SK-N-SH (cell line): ENCODE results near the gene LRRC27. TPM values are rescaled to one million over a fixed set of nuclear protein-coding genes. Genes with fewer than 3 reads are reported as not detected.

Experiments used
- CTCF ChIA-PET: fragments of 300-600, 350-600 bp; formaldehyde crosslinking; extraction: SDS; loops from one replicate; lab custom pipeline; 2021; lab: Yijun Ruan, JAX
- POLR2A ChIA-PET: fragments of 350-600 bp; sonication (Branson Sonifier 250); formaldehyde crosslinking; extraction: SDS; loops from one replicate; lab custom pipeline; 2020; ENCODE audit warnings: antibody characterized with exemption, inconsistent platforms; lab: Yijun Ruan, JAX
- DNase-seq: peaks from one replicate; pipeline ENCODE4 v3.0.0; 2012
- H2AFZ ChIP-seq: fragments of 200-600 bp; sonication (generic); 2 replicates; pipeline ENCODE4 v1.8.1; 2016; ENCODE audit warnings: antibody characterized with exemption, mild to moderate bottlenecking, low read depth
- H3F3A ChIP-seq: fragments of 200-600 bp; sonication (generic); replicated peaks from 2 replicates; pipeline ENCODE3; 2016; ENCODE audit warnings: antibody characterized with exemption, mild to moderate bottlenecking; ENCODE audit not compliant: insufficient read depth
- H3K27ac ChIP-seq, 2 experiments: fragments of 200-500 bp in 1 of 2; fragments of 200-600 bp in 1 of 2; sonication (Bioruptor generic) in 1 of 2; sonication (generic), shearing (Covaris generic) in 1 of 2; 2 replicates each; pipeline versions ENCODE4 v1.5.1 to v1.6.1; 2014 to 2016; ENCODE audit warnings: low read depth in 2 of 2, inconsistent platforms in 1 of 2, low read length in 1 of 2, mild to moderate bottlenecking in 1 of 2, mixed read lengths in 1 of 2
- H3K27me3 ChIP-seq: fragments of 200-600 bp; sonication (generic), shearing (Covaris generic); 2 replicates; pipeline ENCODE4 v1.6.1; 2016; ENCODE audit warnings: mixed run types; ENCODE audit not compliant: insufficient read depth
- H3K36me3 ChIP-seq, 2 experiments: fragments of 200-500 bp in 1 of 2; fragments of 200-600 bp in 1 of 2; sonication (Bioruptor generic) in 1 of 2; sonication (generic) in 1 of 2; replicated peaks in 1 of 2; 2 replicates each; pipeline versions ENCODE3 to v1.5.1; 2014 to 2016; ENCODE audit warnings: low read length in 1 of 2, mild to moderate bottlenecking in 1 of 2; ENCODE audit not compliant: insufficient read depth in 2 of 2, control insufficient read depth in 1 of 2
- H3K4me1 ChIP-seq, 2 experiments: fragments of 200-500 bp in 1 of 2; fragments of 200-600 bp in 1 of 2; sonication (Bioruptor generic) in 1 of 2; sonication (generic), shearing (Covaris generic) in 1 of 2; 2 replicates each; pipeline versions ENCODE4 v1.5.1 to v1.6.1; 2014 to 2016; ENCODE audit warnings: low read depth in 1 of 2, low read length in 1 of 2, mixed run types in 1 of 2; ENCODE audit not compliant: insufficient read depth in 2 of 2, control insufficient read depth in 1 of 2
- H3K4me2 ChIP-seq: fragments of 200-600 bp; sonication (generic), shearing (Covaris generic); 2 replicates; pipeline ENCODE4 v1.6.1; 2017; ENCODE audit warnings: mixed run types
- H3K4me3 ChIP-seq, 2 experiments: fragments of 200-500 bp in 1 of 2; fragments of 200-600 bp in 1 of 2; sonication (Bioruptor generic) in 1 of 2; sonication (generic), shearing (Covaris generic) in 1 of 2; 2 replicates each; pipeline versions ENCODE4 v1.5.1 to v1.8.1; 2014 to 2016; ENCODE audit warnings: low read depth in 2 of 2, inconsistent platforms in 1 of 2, low read length in 1 of 2, mild to moderate bottlenecking in 1 of 2, mixed read lengths in 1 of 2, moderate library complexity in 1 of 2
- H3K79me2 ChIP-seq: fragments of 200-600 bp; sonication (generic); 2 replicates; pipeline ENCODE4 v1.8.1; 2017; ENCODE audit warnings: mild to moderate bottlenecking; ENCODE audit not compliant: insufficient read depth
- H3K9ac ChIP-seq: fragments of 200-600 bp; sonication (generic); 2 replicates; pipeline ENCODE4 v1.6.1; 2017; ENCODE audit warnings: mixed run types
- H3K9me2 ChIP-seq: fragments of 200-600 bp; sonication (generic); 2 replicates; pipeline ENCODE4 v1.6.1; 2017; ENCODE audit warnings: mixed run types
- H3K9me3 ChIP-seq: fragments of 200-600 bp; sonication (generic); 2 replicates; pipeline ENCODE4 v1.6.1; 2017; ENCODE audit warnings: mixed run types, mild to moderate bottlenecking, moderate library complexity
- H4K20me1 ChIP-seq: fragments of 200-600 bp; sonication (generic); 2 replicates; pipeline ENCODE4 v1.6.1; 2017; ENCODE audit warnings: mild to moderate bottlenecking, mixed run types; ENCODE audit not compliant: insufficient read depth
- CHD2 ChIP-seq: fragments of 150-350 bp; IDR thresholded peaks from 2 replicates; pipeline ENCODE4 v1.6.1; 2018; ENCODE audit warnings: low read length; ENCODE audit not compliant: partially characterized antibody
- EZH2phosphoT487 ChIP-seq: fragments of 200-600 bp; sonication (generic); IDR thresholded peaks from 2 replicates; pipeline ENCODE4 v1.6.1; 2017; ENCODE audit warnings: low read depth, mixed run types, mild to moderate bottlenecking, antibody characterized with exemption, moderate library complexity, borderline replicate concordance
- GATA2 ChIP-seq: sonication (generic); formaldehyde crosslinking; IDR thresholded peaks from 2 replicates; pipeline ENCODE4 v1.5.0; 2020; ENCODE audit warnings: mild to moderate bottlenecking, missing genetic modification reagents
- JUND ChIP-seq: IDR thresholded peaks from 2 replicates; pipeline ENCODE4 v1.4.0; 2012
- MEF2A ChIP-seq: IDR thresholded peaks from 2 replicates; pipeline ENCODE4 v1.4.0; 2012; ENCODE audit warnings: low read depth, borderline replicate concordance
- NRF1 ChIP-seq: IDR thresholded peaks from 2 replicates; pipeline ENCODE4 v1.6.1; 2012; ENCODE audit warnings: low read depth, mild to moderate bottlenecking, low read length
- RAD21 ChIP-seq: IDR thresholded peaks from 2 replicates; pipeline ENCODE4 v1.6.1; 2012; ENCODE audit warnings: mild to moderate bottlenecking, low read length
- RXRA ChIP-seq: IDR thresholded peaks from 2 replicates; pipeline ENCODE4 v1.4.0; 2012; ENCODE audit warnings: low read depth, mild to moderate bottlenecking, borderline replicate concordance
- TAF1 ChIP-seq: IDR thresholded peaks from 2 replicates; pipeline ENCODE4 v1.6.1; 2012; ENCODE audit warnings: low read depth, mild to moderate bottlenecking, low read length, moderate library complexity, borderline replicate concordance
- WGBS: methylation state at CpG from one replicate; pipeline ENCODE4 v1.1.6; 2017; ENCODE audit warnings: low lambda C conversion rate; 5-methylcytosine and 5-hydroxymethylcytosine counted together
- polyA plus RNA-seq, 3 experiments: library from polyadenylated mRNA; depleted of rRNA; stranded (reverse); fragments of >200 nt; gene quantifications; 2 replicates each; pipeline ENCODE4 v1.2.3, GENCODE V29; 2012
- TF ChIP-seq, protein P1 (sequence below): IDR thresholded peaks from 2 replicates; pipeline ENCODE4; 2012
- TF ChIP-seq, protein P2 (sequence below): IDR thresholded peaks from 2 replicates; pipeline ENCODE4 v1.4.0; 2012; ENCODE audit warnings: low read depth
- TF ChIP-seq, protein P3 (sequence below): IDR thresholded peaks from 2 replicates; pipeline ENCODE4 v1.4.0; 2012; ENCODE audit warnings: low read depth, borderline replicate concordance
- TF ChIP-seq, protein P4 (sequence below): fragments of 150-350 bp; IDR thresholded peaks from 2 replicates; pipeline ENCODE4 v1.6.1; 2016; ENCODE audit warnings: mild to moderate bottlenecking, low read depth, low read length
- TF ChIP-seq, protein P5 (sequence below): IDR thresholded peaks from 2 replicates; pipeline ENCODE4 v1.4.0; 2012; ENCODE audit warnings: low read depth, borderline replicate concordance

The LRRC27 gene
- polyA plus RNA-seq, 1 of the 3 experiments (the other 2 are of a cell fraction) = 10.0 TPM

DNA sequence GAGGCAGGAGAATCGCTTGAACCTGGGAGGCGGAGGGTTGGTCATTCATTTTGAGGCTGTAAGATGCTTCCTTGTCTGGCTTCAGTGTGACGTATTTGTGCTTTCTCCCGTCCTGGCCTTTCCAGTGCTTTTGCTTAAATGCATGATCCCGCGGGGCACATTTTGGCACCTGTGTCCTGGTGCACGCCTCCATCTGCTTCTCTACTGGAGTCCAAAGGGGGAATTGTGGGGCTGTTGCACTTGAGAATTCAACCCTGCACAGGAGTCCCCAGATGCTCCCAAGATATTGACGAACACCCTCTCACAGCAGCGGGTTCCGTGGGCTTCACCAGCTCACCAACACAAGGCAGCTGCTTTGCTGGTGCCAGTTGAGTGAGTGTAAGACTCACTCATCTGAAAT is 10.3 kb upstream of the LRRC27 start:
- H2AFZ ChIP-seq = no peak overlapping the region
- ChIA-PET POLR2A (no interaction called here), CTCF (no interaction called here)
- peaks cover 23% of the 10 kb centered on the region for H3F3A ChIP-seq
- no peak overlapping the region for H3K27ac ChIP-seq
- peaks cover 0 to 5% of the 10 kb centered on the region in 2 experiments for H3K36me3 ChIP-seq
- TF ChIP-seq GATA2 (no peak), TAF1 (no peak), NRF1 (no peak), EZH2phosphoT487 (no peak), RAD21 (no peak), CHD2 (no peak), JUND (no peak), MEF2A (no peak)
- TF ChIP-seq, protein P1, sequence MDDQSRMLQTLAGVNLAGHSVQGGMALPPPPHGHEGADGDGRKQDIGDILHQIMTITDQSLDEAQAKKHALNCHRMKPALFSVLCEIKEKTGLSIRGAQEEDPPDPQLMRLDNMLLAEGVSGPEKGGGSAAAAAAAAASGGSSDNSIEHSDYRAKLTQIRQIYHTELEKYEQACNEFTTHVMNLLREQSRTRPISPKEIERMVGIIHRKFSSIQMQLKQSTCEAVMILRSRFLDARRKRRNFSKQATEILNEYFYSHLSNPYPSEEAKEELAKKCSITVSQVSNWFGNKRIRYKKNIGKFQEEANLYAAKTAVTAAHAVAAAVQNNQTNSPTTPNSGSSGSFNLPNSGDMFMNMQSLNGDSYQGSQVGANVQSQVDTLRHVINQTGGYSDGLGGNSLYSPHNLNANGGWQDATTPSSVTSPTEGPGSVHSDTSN = no peak
- TF ChIP-seq, protein P2, sequence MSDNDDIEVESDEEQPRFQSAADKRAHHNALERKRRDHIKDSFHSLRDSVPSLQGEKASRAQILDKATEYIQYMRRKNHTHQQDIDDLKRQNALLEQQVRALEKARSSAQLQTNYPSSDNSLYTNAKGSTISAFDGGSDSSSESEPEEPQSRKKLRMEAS = no peak
- TF ChIP-seq, protein P3, sequence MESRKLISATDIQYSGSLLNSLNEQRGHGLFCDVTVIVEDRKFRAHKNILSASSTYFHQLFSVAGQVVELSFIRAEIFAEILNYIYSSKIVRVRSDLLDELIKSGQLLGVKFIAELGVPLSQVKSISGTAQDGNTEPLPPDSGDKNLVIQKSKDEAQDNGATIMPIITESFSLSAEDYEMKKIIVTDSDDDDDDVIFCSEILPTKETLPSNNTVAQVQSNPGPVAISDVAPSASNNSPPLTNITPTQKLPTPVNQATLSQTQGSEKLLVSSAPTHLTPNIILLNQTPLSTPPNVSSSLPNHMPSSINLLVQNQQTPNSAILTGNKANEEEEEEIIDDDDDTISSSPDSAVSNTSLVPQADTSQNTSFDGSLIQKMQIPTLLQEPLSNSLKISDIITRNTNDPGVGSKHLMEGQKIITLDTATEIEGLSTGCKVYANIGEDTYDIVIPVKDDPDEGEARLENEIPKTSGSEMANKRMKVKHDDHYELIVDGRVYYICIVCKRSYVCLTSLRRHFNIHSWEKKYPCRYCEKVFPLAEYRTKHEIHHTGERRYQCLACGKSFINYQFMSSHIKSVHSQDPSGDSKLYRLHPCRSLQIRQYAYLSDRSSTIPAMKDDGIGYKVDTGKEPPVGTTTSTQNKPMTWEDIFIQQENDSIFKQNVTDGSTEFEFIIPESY = no peak
- TF ChIP-seq, protein P4, sequence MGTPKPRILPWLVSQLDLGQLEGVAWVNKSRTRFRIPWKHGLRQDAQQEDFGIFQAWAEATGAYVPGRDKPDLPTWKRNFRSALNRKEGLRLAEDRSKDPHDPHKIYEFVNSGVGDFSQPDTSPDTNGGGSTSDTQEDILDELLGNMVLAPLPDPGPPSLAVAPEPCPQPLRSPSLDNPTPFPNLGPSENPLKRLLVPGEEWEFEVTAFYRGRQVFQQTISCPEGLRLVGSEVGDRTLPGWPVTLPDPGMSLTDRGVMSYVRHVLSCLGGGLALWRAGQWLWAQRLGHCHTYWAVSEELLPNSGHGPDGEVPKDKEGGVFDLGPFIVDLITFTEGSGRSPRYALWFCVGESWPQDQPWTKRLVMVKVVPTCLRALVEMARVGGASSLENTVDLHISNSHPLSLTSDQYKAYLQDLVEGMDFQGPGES = no peak
- H3K4me3 ChIP-seq = no peak overlapping the region
- H3K4me1 ChIP-seq = peaks cover 5 to 17% of the 10 kb centered on the region in 2 experiments; a peak in 3 of 4 replicates
- peaks cover 30% of the 10 kb centered on the region for H3K79me2 ChIP-seq
- H4K20me1 ChIP-seq = no peaks in the 10 kb centered on the region
- 95% methylated on average over 10 of the region's 10 CpGs for WGBS
- no peaks in the 10 kb centered on the region for H3K27me3 ChIP-seq
- H3K4me2 ChIP-seq = no peak overlapping the region
- H3K9ac ChIP-seq = no peak overlapping the region
- H3K9me2 ChIP-seq = no peaks in the 10 kb centered on the region
- no peaks in the 10 kb centered on the region for H3K9me3 ChIP-seq
- DNase-seq = no peak

DNA sequence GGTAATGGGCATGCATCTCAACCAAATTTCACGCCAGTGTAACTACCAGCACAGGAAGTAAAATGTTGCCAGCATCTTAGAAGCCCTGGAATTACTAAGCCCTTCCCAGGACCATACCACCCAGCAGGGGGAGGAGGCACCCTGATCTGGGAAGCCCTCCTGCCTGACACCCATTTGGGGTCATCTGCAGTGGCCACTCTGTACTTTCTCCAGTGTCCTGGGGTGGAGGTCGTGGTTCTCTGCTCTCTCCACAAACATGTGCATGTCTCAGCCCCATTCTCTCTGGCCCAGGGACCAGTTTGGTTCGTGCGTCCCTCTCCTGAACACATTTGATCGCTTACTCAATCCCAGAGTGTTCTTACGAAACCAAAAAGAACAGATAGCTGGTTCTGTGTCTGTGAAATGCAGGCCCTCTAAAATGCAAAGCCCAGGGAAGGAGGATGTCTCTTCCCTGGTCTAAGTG is 9.4 kb upstream of the LRRC27 start:
- H4K20me1 ChIP-seq = no peaks in the 10 kb centered on the region
- no peaks in the 10 kb centered on the region for H3K9me2 ChIP-seq
- no peaks in the 10 kb centered on the region for H3K27me3 ChIP-seq
- TF ChIP-seq RXRA (no peak), RAD21 (no peak)
- TF ChIP-seq, protein P5, sequence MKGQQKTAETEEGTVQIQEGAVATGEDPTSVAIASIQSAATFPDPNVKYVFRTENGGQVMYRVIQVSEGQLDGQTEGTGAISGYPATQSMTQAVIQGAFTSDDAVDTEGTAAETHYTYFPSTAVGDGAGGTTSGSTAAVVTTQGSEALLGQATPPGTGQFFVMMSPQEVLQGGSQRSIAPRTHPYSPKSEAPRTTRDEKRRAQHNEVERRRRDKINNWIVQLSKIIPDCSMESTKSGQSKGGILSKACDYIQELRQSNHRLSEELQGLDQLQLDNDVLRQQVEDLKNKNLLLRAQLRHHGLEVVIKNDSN = no peak
- TF ChIP-seq, protein P1 = no peak
- no peak overlapping the region for H3K27ac ChIP-seq
- no peak overlapping the region for H2AFZ ChIP-seq
- 65% methylated on average over 6 of the region's 6 CpGs for WGBS
- peaks cover 29% of the 10 kb centered on the region for H3F3A ChIP-seq
- H3K9ac ChIP-seq = no peak overlapping the region
- H3K4me2 ChIP-seq = no peak overlapping the region
- DNase-seq = no peak
- H3K4me1 ChIP-seq = peaks cover 5 to 17% of the 10 kb centered on the region in 2 experiments; a peak in 3 of 4 replicates
- ChIA-PET POLR2A (no interaction called here), CTCF (no interaction called here)
- H3K4me3 ChIP-seq = no peak overlapping the region
- H3K36me3 ChIP-seq = peaks cover 0 to 5% of the 10 kb centered on the region in 2 experiments
- no peaks in the 10 kb centered on the region for H3K9me3 ChIP-seq
- peaks cover 39% of the 10 kb centered on the region for H3K79me2 ChIP-seq
